HCT116 (cell line): ENCODE measurements around the gene LDLR. TPM values are rescaled to one million over a fixed set of nuclear protein-coding genes. Genes with fewer than 3 reads are reported as not detected.
"Not testable (repeated sequence)": the region's sequence is repeated elsewhere in the genome, so short reads cannot be mapped to it uniquely, and the experiment has no call there.

Experiments used
- ATAC-seq: fragments of 200-7000 bp; cut with Tn5 transposase; 2 replicates; pipeline ENCODE4 v1.9.1; 2020; ENCODE audit warnings: mild to moderate bottlenecking, moderate library complexity
- BruUV-seq: library from RNA; stranded (reverse); fragments of 400-500 nt; replicated peaks from 2 replicates; lab custom pipeline; 2021; lab: Mats Ljungman, UMichigan
- CTCF ChIA-PET: fragments of 300-600 bp; sonication (Branson Sonifier 250); formaldehyde crosslinking; loops from one replicate; lab custom pipeline; 2021; ENCODE audit warnings: antibody characterized with exemption; lab: Charles Lee
- POLR2A ChIA-PET: fragments of 300-600, 350-600 bp; sonication (Branson Sonifier 250); formaldehyde crosslinking; loops from one replicate; lab custom pipeline; 2021; ENCODE audit warnings: antibody characterized with exemption; lab: Charles Lee
- RAD21 ChIA-PET, 2 experiments: fragments of 300-600 bp; sonication (Branson Sonifier 250); formaldehyde crosslinking; loops; one replicate each; lab custom pipeline; 2023; ENCODE audit warnings: low total read pairs in 2 of 2; ENCODE audit not compliant: uncharacterized antibody in 2 of 2, unreplicated experiment in 2 of 2, low non-redundant PET in 1 of 2; lab: Charles Lee
- DNase-seq: peaks from one replicate; pipeline ENCODE4 v3.0.0-alpha.2; 2010; ENCODE audit warnings: low read depth, low spot score
- H2AFZ ChIP-seq: fragments of 200-600 bp; shearing (Covaris generic), sonication (generic); 2 replicates; pipeline ENCODE4 v1.6.1; 2017; ENCODE audit warnings: low read depth, mixed run types, mixed read lengths, antibody characterized with exemption, low read length; ENCODE audit not compliant: poor library complexity, severe bottlenecking
- H3K27ac ChIP-seq: 2 replicates; pipeline ENCODE4 v1.5.1; 2012; ENCODE audit warnings: low read depth, low read length
- H3K27me3 ChIP-seq: fragments of 200-600 bp; sonication (generic); 2 replicates; pipeline ENCODE4 v1.6.1; 2016; ENCODE audit warnings: mixed run types, low read length, mixed read lengths; ENCODE audit not compliant: insufficient read depth
- H3K36me3 ChIP-seq, 2 experiments: fragments of 200-500 bp in 1 of 2; fragments of 200-600 bp in 1 of 2; sonication (Bioruptor generic) in 1 of 2; sonication (generic) in 1 of 2; 2 replicates each; pipeline versions ENCODE4 v1.5.1 to v1.6.1; 2014 to 2016; ENCODE audit warnings: low read length in 2 of 2, inconsistent platforms in 1 of 2, mixed read lengths in 1 of 2, mixed run types in 1 of 2; ENCODE audit not compliant: insufficient read depth in 2 of 2, control insufficient read depth in 1 of 2
- H3K4me1 ChIP-seq, 2 experiments: fragments of 200-600 bp in 1 of 2; sonication (generic) in 1 of 2; 2 replicates each; pipeline versions ENCODE4 v1.5.1 to v1.6.1; 2012 to 2017; ENCODE audit warnings: low read length in 2 of 2, inconsistent platforms in 1 of 2, mild to moderate bottlenecking in 1 of 2, mixed read lengths in 1 of 2, mixed run types in 1 of 2, moderate library complexity in 1 of 2; ENCODE audit not compliant: insufficient read depth in 2 of 2, control insufficient read depth in 1 of 2
- H3K4me2 ChIP-seq: fragments of 200-600 bp; sonication (generic); 2 replicates; pipeline ENCODE4 v1.6.1; 2017; ENCODE audit warnings: mixed run types, low read length, mixed read lengths
- H3K4me3 ChIP-seq, 2 experiments: fragments of 200-600 bp in 1 of 2; sonication (generic) in 1 of 2; replicated peaks in 1 of 2; 2 replicates each; pipeline ENCODE4 v1.5.1; 2011 to 2016; ENCODE audit warnings: low read length in 2 of 2, control low read depth in 1 of 2, low read depth in 1 of 2, mild to moderate bottlenecking in 1 of 2, mixed read lengths in 1 of 2, mixed run types in 1 of 2
- H3K79me2 ChIP-seq: fragments of 200-600 bp; sonication (generic); 2 replicates; pipeline ENCODE4 v1.6.1; 2017; ENCODE audit warnings: mild to moderate bottlenecking, mixed run types, low read length, moderate library complexity, mixed read lengths; ENCODE audit not compliant: insufficient read depth
- H3K9ac ChIP-seq: fragments of 200-600 bp; sonication (generic); 2 replicates; pipeline ENCODE4 v1.6.1; 2016; ENCODE audit warnings: low read length, mixed read lengths
- H3K9me2 ChIP-seq: fragments of 200-600 bp; sonication (generic), shearing (Covaris generic); 2 replicates; pipeline ENCODE4 v1.6.1; 2017; ENCODE audit warnings: mixed run types, mild to moderate bottlenecking, moderate library complexity; ENCODE audit not compliant: insufficient read depth
- H3K9me3 ChIP-seq, 2 experiments: fragments of 200-500 bp in 1 of 2; fragments of 200-600 bp in 1 of 2; sonication (Bioruptor generic) in 1 of 2; sonication (generic) in 1 of 2; 2 replicates each; pipeline ENCODE4 v1.6.1; 2014 to 2017; ENCODE audit warnings: low read length in 2 of 2, mixed read lengths in 2 of 2, inconsistent platforms in 1 of 2, low read depth in 1 of 2, mild to moderate bottlenecking in 1 of 2, mixed run types in 1 of 2, moderate library complexity in 1 of 2; ENCODE audit not compliant: control insufficient read depth in 1 of 2, insufficient read depth in 1 of 2
- H4K20me1 ChIP-seq: fragments of 200-600 bp; sonication (generic), shearing (Covaris generic); 2 replicates; pipeline ENCODE4 v1.6.1; 2017; ENCODE audit warnings: mixed run types, mild to moderate bottlenecking, moderate library complexity; ENCODE audit not compliant: insufficient read depth
- CEBPB ChIP-seq: IDR thresholded peaks from 2 replicates; pipeline ENCODE4 v1.6.1; 2012; ENCODE audit warnings: low read depth
- CTCF ChIP-seq, 3 experiments: fragments of 200-600 bp in 1 of 3; sonication (generic) in 1 of 3; IDR thresholded peaks in 2 of 3; conservative IDR thresholded peaks in 1 of 3; 2 replicates each; pipeline ENCODE4 v1.5.1; 2012 to 2017; ENCODE audit warnings: low read depth in 2 of 3, low read length in 2 of 3, antibody characterized with exemption in 1 of 3, borderline replicate concordance in 1 of 3, control low read depth in 1 of 3, mild to moderate bottlenecking in 1 of 3, mixed read lengths in 1 of 3, mixed run types in 1 of 3, moderate library complexity in 1 of 3; ENCODE audit not compliant: insufficient read depth in 1 of 3
- ELF1 ChIP-seq: IDR thresholded peaks from 2 replicates; pipeline ENCODE4 v1.6.1; 2012; ENCODE audit warnings: low read depth, borderline replicate concordance
- FOSL1 ChIP-seq: IDR thresholded peaks from 2 replicates; pipeline ENCODE4 v1.6.1; 2012; ENCODE audit warnings: low read depth
- JUND ChIP-seq: IDR thresholded peaks from 2 replicates; pipeline ENCODE4 v1.6.1; 2012
- POLR2AphosphoS5 ChIP-seq: IDR thresholded peaks from 2 replicates; pipeline ENCODE4 v1.6.1; 2011; ENCODE audit warnings: mild to moderate bottlenecking, low read depth, low read length, moderate library complexity
- RAD21 ChIP-seq: IDR thresholded peaks from 2 replicates; pipeline ENCODE4 v1.6.1; 2012; ENCODE audit warnings: low read depth, mild to moderate bottlenecking
- SIN3A ChIP-seq: IDR thresholded peaks from 2 replicates; pipeline ENCODE4 v1.6.1; 2012; ENCODE audit warnings: low read depth
- SP1 ChIP-seq: IDR thresholded peaks from 2 replicates; pipeline ENCODE4 v1.6.1; 2012; ENCODE audit warnings: low read depth
- SRF ChIP-seq: IDR thresholded peaks from 2 replicates; pipeline ENCODE4 v1.6.1; 2012; ENCODE audit warnings: low read depth
- YY1 ChIP-seq: IDR thresholded peaks from 2 replicates; pipeline ENCODE4 v1.6.1; 2011; ENCODE audit warnings: low read length, low read depth, moderate library complexity, mild to moderate bottlenecking; ENCODE audit not compliant: insufficient replicate concordance; ENCODE audit errors: extremely low read depth
- ZBTB33 ChIP-seq: IDR thresholded peaks from 2 replicates; pipeline ENCODE4 v1.6.1; 2011; ENCODE audit warnings: mild to moderate bottlenecking, low read length, moderate library complexity; ENCODE audit not compliant: insufficient replicate concordance; ENCODE audit errors: extremely low read depth
- ZFX ChIP-seq: fragments of 450-650 bp; IDR thresholded peaks from 2 replicates; pipeline ENCODE4 v1.6.1; 2017
- ZNF274 ChIP-seq: fragments of 200-500 bp; sonication (Bioruptor generic); IDR thresholded peaks from 2 replicates; pipeline ENCODE4 v1.6.1; 2014; ENCODE audit warnings: mild to moderate bottlenecking, low read depth, low read length, inconsistent platforms
- intact Hi-C: fragments of 100-400 bp; cut with micrococcal nuclease; formaldehyde crosslinking; loops from 2 replicates; pipeline ENCODE4 v1.10.0; 2022
- total RNA-seq: library from RNA; stranded (reverse); gene quantifications from one replicate; pipeline ENCODE4 v1.2.1, GENCODE V29; 2021; ENCODE audit not compliant: unreplicated experiment
- TF ChIP-seq, protein P1 (sequence below): IDR thresholded peaks from 2 replicates; pipeline ENCODE4 v1.6.1; 2012

Gene LDLR
- total RNA-seq, 1 experiment from 2014 or later: 92.4 TPM

DNA sequence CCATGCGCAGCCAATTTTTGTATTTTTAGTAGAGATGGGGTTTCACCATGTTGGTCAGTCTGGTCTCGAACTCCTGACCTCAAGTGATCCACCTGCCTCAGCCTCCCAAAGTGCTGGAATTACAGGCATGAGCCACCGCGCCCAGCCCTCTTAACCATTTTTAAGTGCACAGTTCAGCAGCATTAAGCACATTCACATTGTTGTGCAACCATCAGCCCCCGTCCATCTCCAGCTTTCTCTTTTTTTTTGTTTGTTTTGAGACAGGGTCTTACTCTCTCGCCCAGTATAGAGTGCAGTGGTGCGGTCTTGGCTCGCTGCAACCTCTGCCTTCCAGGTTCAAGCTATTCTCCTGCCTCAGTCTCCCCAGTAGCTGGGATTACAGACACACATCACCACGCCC, 12.5 kb upstream of the LDLR start:
- H3K4me1 ChIP-seq, H4K20me1 ChIP-seq, CTCF ChIA-PET, DNase-seq, H2AFZ ChIP-seq, H3K27me3 ChIP-seq, H3K9me3 ChIP-seq, H3K79me2 ChIP-seq, H3K4me2 ChIP-seq, H3K4me3 ChIP-seq, POLR2A ChIA-PET, H3K9me2 ChIP-seq, H3K9ac ChIP-seq, RAD21 ChIA-PET, H3K27ac ChIP-seq, ATAC-seq, BruUV-seq, H3K36me3 ChIP-seq, intact Hi-C loops: not testable (repeated sequence)

GRCh38 chr19:11078893-11079292, 10.4 kb upstream of the LDLR start:
- no peaks in the 10 kb centered on the region for H3K79me2 ChIP-seq
- no peaks in the 10 kb centered on the region for H3K9me3 ChIP-seq
- CTCF ChIA-PET: no interaction called here
- H4K20me1 ChIP-seq: no peaks in the 10 kb centered on the region
- no peak overlapping the region for H2AFZ ChIP-seq
- no peak for ATAC-seq
- POLR2A ChIA-PET: no interaction called here
- no peaks in the 10 kb centered on the region for H3K27me3 ChIP-seq
- H3K36me3 ChIP-seq: no peaks in the 10 kb centered on the region
- BruUV-seq: no TSS peak
- TF ChIP-seq FOSL1 (no peak), JUND (no peak), CTCF (IDR thresholded peaks at IDR 0.05 in 2 of 3, conservative IDR thresholded peaks at IDR 0.05 in 1 of 3; ENCODE audit: borderline replicate concordance in 1 of 3, insufficient read depth in 1 of 3, low read depth in 2 of 3, low read length in 2 of 3) (no peak), POLR2AphosphoS5 (no peak), ZNF274 (no peak), ELF1 (no peak), CEBPB (no peak), ZFX (no peak), SP1 (no peak), RAD21 (no peak), SIN3A (no peak), YY1 (no peak), ZBTB33 (no peak), SRF (no peak)
- TF ChIP-seq, protein P1, sequence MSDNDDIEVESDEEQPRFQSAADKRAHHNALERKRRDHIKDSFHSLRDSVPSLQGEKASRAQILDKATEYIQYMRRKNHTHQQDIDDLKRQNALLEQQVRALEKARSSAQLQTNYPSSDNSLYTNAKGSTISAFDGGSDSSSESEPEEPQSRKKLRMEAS: no peak
- TF ChIP-seq, all 23 proteins: peak for 0
- intact Hi-C loops: no loop called here
- H3K4me1 ChIP-seq: peaks cover 4 to 6% of the 10 kb centered on the region in 2 experiments
- no peak overlapping the region for H3K9ac ChIP-seq
- DNase-seq: no peak
- no peaks in the 10 kb centered on the region for H3K9me2 ChIP-seq
- H3K4me2 ChIP-seq: no peak overlapping the region
- H3K4me3 ChIP-seq: no peak overlapping the region
- RAD21 ChIA-PET: no interaction called here
- no peak overlapping the region for H3K27ac ChIP-seq
